ENCODE results near the gene GUCY1B1.
"Not testable (repeated sequence)": the region's sequence is repeated elsewhere in the genome, so short reads cannot be mapped to it uniquely, and the experiment has no call there.

The GUCY1B1 gene

DNA sequence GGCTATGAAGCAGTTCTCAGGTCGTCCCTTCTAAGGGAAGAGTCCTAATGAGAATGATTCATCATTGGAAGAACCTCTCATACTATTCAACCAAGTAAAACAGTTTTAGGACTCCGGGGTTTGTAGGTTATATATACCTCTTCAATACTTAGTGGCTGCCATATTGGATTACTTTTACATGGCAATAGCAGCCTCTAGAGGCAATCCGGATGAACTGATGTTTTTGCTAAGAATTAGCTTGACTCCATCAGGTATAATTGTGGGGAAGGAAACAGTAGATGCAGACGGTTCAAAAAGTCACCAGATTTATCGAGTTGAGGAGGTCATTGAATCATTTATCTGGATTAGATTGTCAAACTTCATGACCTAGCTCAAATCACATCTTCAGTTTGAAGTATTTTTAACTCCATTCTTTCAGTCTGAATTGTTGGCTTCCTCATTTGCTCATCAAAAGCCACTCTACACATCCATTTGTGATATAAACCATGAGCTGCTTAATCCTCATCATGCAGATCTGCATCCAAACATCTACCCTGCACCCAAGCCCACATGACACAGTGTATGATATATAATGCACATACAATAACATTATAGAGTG lies 28.4 kb downstream of the GUCY1B1 start:
- H3K4me3 ChIP-seq (ENCODE audit: control insufficient read depth, low read depth, low read length) = no peak overlapping the region
- TF ChIP-seq CTCF (IDR thresholded peaks at IDR 0.05; ENCODE audit: control insufficient read depth, insufficient read depth, low read depth, low read length, missing control alignments) = peak; percentile 87
- DNase-seq (ENCODE audit: low read depth) = no peak

- no peak for DNase-seq (ENCODE audit: low read depth)
- no peak for TF ChIP-seq CTCF (IDR thresholded peaks at IDR 0.05; ENCODE audit: control insufficient read depth, insufficient read depth, low read depth, low read length, missing control alignments)
- H3K4me3 ChIP-seq (ENCODE audit: control insufficient read depth, low read depth, low read length) = no peak overlapping the region
Measured at GRCh38 chr4:155789391-155789790, 30.6 kb downstream of the GUCY1B1 start.

- TF ChIP-seq CTCF (IDR thresholded peaks at IDR 0.05; ENCODE audit: control insufficient read depth, insufficient read depth, low read depth, low read length, missing control alignments) = no peak
- DNase-seq (ENCODE audit: low read depth) = no peak
- no peak overlapping the region for H3K4me3 ChIP-seq (ENCODE audit: control insufficient read depth, low read depth, low read length)
Measured at GRCh38 chr4:155789982-155790381, 31.2 kb downstream of the GUCY1B1 start.

- H3K4me3 ChIP-seq (ENCODE audit: control insufficient read depth, low read depth, low read length) = no peak overlapping the region
- no peak for DNase-seq (ENCODE audit: low read depth)
- no peak for TF ChIP-seq CTCF (IDR thresholded peaks at IDR 0.05; ENCODE audit: control insufficient read depth, insufficient read depth, low read depth, low read length, missing control alignments)
Measured at GRCh38 chr4:155794589-155795236, 35.9 kb downstream of the GUCY1B1 start.

DNA sequence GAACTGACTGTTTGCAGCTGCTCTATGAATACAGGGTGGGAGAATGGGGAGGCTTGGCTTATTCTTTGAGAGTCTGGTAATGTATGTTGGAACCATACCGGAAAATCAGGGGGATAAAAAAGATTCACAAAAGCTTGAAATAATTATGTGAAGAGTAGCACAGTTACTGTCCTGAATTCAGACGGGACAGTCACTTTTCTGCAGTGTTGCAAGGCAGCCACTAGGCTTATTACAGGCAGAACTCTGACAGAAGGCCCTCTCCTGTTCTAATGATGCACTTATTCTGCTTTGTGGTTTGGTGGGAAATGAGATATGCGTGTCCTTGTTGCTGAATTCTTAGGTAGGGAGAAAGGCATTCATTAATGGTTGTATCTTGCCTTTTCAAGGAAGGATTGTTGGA lies 37.2 kb downstream of the GUCY1B1 start:
- no peak overlapping the region for H3K4me3 ChIP-seq (ENCODE audit: control insufficient read depth, low read depth, low read length)
- DNase-seq (ENCODE audit: low read depth) = no peak
- TF ChIP-seq CTCF (IDR thresholded peaks at IDR 0.05; ENCODE audit: control insufficient read depth, insufficient read depth, low read depth, low read length, missing control alignments) = peak; percentile 44

- DNase-seq (ENCODE audit: low read depth) = not testable (repeated sequence)
Measured at GRCh38 chr4:155797581-155797980, 38.8 kb downstream of the GUCY1B1 start.

DNA sequence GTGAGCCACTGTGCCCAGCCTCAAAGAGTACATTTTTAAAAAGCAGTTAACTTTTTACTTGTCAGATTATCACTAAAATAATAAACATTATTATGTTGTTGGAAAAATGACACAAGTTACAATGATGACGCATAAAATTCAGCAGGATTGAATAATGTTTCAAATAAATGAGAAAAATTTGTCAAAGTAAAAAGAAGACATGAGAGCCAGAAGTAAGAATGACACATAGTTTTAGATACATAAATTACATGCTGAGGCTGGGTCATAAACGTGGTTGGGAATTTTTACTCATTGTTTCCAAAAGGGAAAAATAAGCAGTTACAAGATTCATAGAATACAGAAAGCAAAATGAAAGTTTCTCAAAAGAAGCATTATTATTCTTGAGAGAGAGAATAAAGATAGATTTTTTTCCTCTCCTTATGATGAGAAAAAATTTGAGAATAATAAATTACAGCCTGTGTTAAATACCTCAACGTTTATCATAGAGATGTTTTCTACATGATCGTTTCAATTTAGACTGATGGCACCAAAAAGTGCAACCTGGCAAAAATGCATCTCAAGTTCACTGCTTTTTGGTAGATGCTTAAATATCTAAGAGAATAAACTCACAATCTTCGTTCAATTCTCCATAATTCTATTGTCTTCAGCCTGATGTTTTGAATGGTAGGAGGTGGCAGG lies 40.4 kb downstream of the GUCY1B1 start:
- DNase-seq (ENCODE audit: low read depth) = no peak
- no peak overlapping the region for H3K4me3 ChIP-seq (ENCODE audit: control insufficient read depth, low read depth, low read length)
- TF ChIP-seq CTCF (IDR thresholded peaks at IDR 0.05; ENCODE audit: control insufficient read depth, insufficient read depth, low read depth, low read length, missing control alignments) = no peak

More at GRCh38 chr4:155797581-155797980, 38.8 kb downstream of the GUCY1B1 start:
- not testable (repeated sequence) for H3K4me3 ChIP-seq (ENCODE audit: control insufficient read depth, low read depth, low read length)
